ENCODE data around the gene SNAP47.

DNA sequence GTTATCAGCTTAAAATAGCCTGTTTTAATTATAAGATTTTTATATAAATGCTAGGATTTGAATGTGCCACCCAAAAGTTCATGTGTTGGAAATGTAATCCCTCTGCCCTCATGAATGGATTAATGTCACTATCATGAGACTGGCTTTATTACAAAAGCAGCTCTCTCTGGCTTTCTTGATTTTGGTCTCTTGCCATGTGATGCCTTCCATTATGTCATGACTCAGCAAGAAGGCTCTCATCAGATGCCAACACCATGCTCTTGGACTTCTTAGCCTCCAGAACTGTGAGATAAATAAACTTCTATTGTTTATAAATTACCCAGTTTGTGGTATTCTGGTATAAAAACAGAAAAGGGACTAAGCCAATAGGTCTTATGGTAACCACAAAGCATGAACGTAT lies 73.3 kb downstream of the SNAP47 start:
- TF ChIP-seq SIN3A (IDR thresholded peaks at IDR 0.05; ENCODE audit: borderline replicate concordance, insufficient read depth, low read length) (no peak), POLR2AphosphoS5 (IDR thresholded peaks at IDR 0.05; ENCODE audit: low read depth, low read length) (no peak), TAF1 (IDR thresholded peaks at IDR 0.05; ENCODE audit: borderline replicate concordance, insufficient read depth, low read length) (no peak)
- TF ChIP-seq, protein P1, sequence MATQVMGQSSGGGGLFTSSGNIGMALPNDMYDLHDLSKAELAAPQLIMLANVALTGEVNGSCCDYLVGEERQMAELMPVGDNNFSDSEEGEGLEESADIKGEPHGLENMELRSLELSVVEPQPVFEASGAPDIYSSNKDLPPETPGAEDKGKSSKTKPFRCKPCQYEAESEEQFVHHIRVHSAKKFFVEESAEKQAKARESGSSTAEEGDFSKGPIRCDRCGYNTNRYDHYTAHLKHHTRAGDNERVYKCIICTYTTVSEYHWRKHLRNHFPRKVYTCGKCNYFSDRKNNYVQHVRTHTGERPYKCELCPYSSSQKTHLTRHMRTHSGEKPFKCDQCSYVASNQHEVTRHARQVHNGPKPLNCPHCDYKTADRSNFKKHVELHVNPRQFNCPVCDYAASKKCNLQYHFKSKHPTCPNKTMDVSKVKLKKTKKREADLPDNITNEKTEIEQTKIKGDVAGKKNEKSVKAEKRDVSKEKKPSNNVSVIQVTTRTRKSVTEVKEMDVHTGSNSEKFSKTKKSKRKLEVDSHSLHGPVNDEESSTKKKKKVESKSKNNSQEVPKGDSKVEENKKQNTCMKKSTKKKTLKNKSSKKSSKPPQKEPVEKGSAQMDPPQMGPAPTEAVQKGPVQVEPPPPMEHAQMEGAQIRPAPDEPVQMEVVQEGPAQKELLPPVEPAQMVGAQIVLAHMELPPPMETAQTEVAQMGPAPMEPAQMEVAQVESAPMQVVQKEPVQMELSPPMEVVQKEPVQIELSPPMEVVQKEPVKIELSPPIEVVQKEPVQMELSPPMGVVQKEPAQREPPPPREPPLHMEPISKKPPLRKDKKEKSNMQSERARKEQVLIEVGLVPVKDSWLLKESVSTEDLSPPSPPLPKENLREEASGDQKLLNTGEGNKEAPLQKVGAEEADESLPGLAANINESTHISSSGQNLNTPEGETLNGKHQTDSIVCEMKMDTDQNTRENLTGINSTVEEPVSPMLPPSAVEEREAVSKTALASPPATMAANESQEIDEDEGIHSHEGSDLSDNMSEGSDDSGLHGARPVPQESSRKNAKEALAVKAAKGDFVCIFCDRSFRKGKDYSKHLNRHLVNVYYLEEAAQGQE (IDR thresholded peaks at IDR 0.05; ENCODE audit: insufficient read depth in 1 of 2, low read depth in 2 of 2, low read length in 2 of 2): no peak

Data from PFSK-1 (cell line).